Osteoblast (primary cell): ENCODE data around the gene SHROOM2. TPM values are rescaled to one million over a fixed set of nuclear protein-coding genes. Genes with fewer than 3 reads are reported as not detected.

Experiments
- DNase-seq: peaks from one replicate; pipeline ENCODE4 v3.0.0; 2011; ENCODE audit warnings: low spot score, mixed read lengths; ENCODE audit not compliant: insufficient read length; ENCODE audit errors: missing footprints
- H2AFZ ChIP-seq: 2 replicates; pipeline ENCODE4 v1.6.0; 2011; ENCODE audit warnings: mild to moderate bottlenecking, low read length
- H3K27ac ChIP-seq: 2 replicates; pipeline ENCODE4 v1.5.1; 2011; ENCODE audit warnings: mild to moderate bottlenecking, low read depth, low read length, moderate library complexity
- H3K27me3 ChIP-seq: 2 replicates; pipeline ENCODE4 v1.6.0; 2012; ENCODE audit warnings: mild to moderate bottlenecking, control low read depth, inconsistent platforms, low read length, moderate library complexity; ENCODE audit not compliant: insufficient read depth
- H3K36me3 ChIP-seq: 2 replicates; pipeline ENCODE4 v1.5.1; 2011; ENCODE audit warnings: mild to moderate bottlenecking, low read length, control low read depth, moderate library complexity; ENCODE audit not compliant: insufficient read depth
- H3K4me1 ChIP-seq: 2 replicates; pipeline ENCODE4 v1.5.1; 2011; ENCODE audit warnings: mild to moderate bottlenecking, low read length, control low read depth, moderate library complexity; ENCODE audit not compliant: insufficient read depth
- H3K4me2 ChIP-seq: 2 replicates; pipeline ENCODE4 v1.6.0; 2011; ENCODE audit warnings: mild to moderate bottlenecking, low read length; ENCODE audit not compliant: insufficient read depth
- H3K4me3 ChIP-seq: fragments of 200-600 bp; sonication (generic); 3 replicates; pipeline ENCODE4 v1.5.1; 2012; ENCODE audit warnings: mild to moderate bottlenecking, low read length, inconsistent platforms; ENCODE audit not compliant: insufficient read depth
- H3K79me2 ChIP-seq: 2 replicates; pipeline ENCODE4 v1.6.0; 2012; ENCODE audit warnings: mild to moderate bottlenecking, low read length, control low read depth, inconsistent platforms; ENCODE audit not compliant: insufficient read depth
- H3K9me3 ChIP-seq: 2 replicates; pipeline ENCODE4 v1.5.1; 2011; ENCODE audit warnings: low read depth, low read length, control low read depth
- H4K20me1 ChIP-seq: 2 replicates; pipeline ENCODE4 v1.6.0; 2012; ENCODE audit warnings: mild to moderate bottlenecking, low read length, control low read depth; ENCODE audit not compliant: insufficient read depth
- total RNA-seq: library from RNA; depleted of rRNA; stranded (reverse); fragments of >200 nt; gene quantifications from 2 replicates; pipeline ENCODE4 v1.2.3, GENCODE V29; 2012
- TF ChIP-seq, protein P1 (sequence below): IDR thresholded peaks from 2 replicates; pipeline ENCODE4 v1.5.1; 2011; ENCODE audit warnings: mild to moderate bottlenecking, low read depth, low read length, moderate library complexity; ENCODE audit errors: extremely low read depth

SHROOM2 gene
- total RNA-seq, 1 donor = 8.0 TPM

DNA sequence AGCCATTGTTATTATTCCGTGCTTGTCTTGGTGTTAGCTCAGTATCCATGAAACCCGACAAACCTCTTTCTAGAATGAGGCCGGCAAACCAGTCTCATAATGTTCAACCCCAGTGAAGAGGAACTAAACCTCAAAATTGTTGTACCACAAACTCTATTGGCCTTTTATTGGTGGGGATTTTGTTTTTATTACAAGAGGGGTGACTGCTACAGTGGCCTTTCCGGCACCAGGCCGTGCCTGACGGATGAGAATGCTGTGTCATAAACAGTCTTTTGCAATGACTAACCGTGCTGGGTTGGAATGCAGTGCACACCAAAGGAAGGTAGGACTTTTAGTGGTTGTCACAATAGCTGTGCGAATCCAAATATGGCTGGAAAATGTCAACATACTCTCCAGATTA lies 60.8 kb downstream of the SHROOM2 start:
- TF ChIP-seq, protein P1, sequence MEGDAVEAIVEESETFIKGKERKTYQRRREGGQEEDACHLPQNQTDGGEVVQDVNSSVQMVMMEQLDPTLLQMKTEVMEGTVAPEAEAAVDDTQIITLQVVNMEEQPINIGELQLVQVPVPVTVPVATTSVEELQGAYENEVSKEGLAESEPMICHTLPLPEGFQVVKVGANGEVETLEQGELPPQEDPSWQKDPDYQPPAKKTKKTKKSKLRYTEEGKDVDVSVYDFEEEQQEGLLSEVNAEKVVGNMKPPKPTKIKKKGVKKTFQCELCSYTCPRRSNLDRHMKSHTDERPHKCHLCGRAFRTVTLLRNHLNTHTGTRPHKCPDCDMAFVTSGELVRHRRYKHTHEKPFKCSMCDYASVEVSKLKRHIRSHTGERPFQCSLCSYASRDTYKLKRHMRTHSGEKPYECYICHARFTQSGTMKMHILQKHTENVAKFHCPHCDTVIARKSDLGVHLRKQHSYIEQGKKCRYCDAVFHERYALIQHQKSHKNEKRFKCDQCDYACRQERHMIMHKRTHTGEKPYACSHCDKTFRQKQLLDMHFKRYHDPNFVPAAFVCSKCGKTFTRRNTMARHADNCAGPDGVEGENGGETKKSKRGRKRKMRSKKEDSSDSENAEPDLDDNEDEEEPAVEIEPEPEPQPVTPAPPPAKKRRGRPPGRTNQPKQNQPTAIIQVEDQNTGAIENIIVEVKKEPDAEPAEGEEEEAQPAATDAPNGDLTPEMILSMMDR = no peak
- no peak for DNase-seq
- Histone ChIP-seq H3K79me2 (no peaks in the 10 kb centered on the region), H4K20me1 (no peaks in the 10 kb centered on the region), H3K4me2 (peak overlapping the region; percentile 63), H3K4me3 (peak overlapping the region; percentile 43), H3K4me1 (peaks cover 8% of the 10 kb centered on the region), H3K27ac (peak overlapping the region; percentile 77), H3K36me3 (no peaks in the 10 kb centered on the region), H3K9me3 (no peaks in the 10 kb centered on the region), H3K27me3 (no peaks in the 10 kb centered on the region), H2AFZ (peak overlapping the region; percentile 78)

DNA sequence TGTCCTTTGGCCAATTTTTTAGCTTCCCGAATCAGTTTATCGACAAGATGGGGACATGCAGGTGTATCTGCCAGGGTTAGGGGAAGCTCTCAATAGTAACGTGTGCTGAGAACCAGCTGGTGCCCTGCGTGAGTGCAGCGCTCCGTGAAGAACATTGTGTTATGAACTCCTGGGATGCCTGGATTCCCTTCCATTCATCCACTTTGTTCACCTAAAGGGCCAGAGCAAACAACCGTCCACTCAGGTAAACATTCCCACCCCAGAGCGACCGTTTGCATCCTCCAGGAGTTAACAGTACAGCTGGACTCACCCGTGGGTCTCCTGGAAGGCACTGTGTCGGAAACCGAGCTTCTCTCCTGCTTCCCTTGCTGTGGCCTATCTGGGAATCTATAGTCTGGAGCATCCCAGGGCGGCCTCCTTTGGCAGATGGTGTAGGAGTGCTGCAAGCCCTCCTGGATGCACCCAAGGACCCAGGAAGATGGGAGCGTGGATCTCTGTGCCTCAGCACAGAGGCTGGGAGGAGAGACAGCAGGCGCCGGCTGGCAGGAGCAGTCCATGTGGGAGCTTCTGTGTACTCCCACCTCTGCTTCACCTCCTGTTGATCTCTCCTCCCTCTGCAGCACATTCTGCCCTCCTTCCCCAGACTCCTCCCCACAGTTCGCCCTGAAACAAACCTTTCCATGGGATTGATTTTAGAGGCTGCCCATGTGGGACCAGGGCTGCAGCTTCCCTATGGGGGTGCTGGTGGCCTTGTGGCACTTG lies 62.7 kb downstream of the SHROOM2 start:
- H4K20me1 ChIP-seq = no peaks in the 10 kb centered on the region
- TF ChIP-seq, protein P1 = no peak
- H3K4me3 ChIP-seq = no peak overlapping the region
- no peak overlapping the region for H3K27ac ChIP-seq
- H3K4me2 ChIP-seq = no peak overlapping the region
- no peaks in the 10 kb centered on the region for H3K79me2 ChIP-seq
- no peaks in the 10 kb centered on the region for H3K9me3 ChIP-seq
- no peak overlapping the region for H2AFZ ChIP-seq
- no peaks in the 10 kb centered on the region for H3K36me3 ChIP-seq
- no peaks in the 10 kb centered on the region for H3K27me3 ChIP-seq
- peaks cover 8% of the 10 kb centered on the region for H3K4me1 ChIP-seq
- DNase-seq = no peak

DNA sequence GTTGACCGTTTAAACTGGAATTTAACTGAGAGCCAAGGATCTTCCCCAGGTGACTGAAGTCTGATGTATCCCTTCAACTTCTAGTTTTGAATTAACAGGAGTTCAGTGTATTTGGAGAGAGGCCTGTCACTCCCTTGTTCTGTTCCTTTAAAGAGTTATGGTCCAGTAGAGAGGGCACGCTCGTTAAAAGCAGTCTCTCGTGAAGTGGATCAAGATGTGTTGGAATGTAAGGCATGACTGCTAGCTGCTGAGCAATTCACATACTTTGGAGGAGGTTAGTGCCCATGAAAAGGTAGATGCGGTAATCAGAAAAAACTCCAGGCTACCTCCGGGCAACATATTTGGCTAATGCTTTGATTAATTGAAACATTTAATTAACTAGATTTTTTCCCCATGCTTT lies 65.7 kb downstream of the SHROOM2 start:
- no peak for DNase-seq
- H3K4me2 ChIP-seq = no peak overlapping the region

DNA sequence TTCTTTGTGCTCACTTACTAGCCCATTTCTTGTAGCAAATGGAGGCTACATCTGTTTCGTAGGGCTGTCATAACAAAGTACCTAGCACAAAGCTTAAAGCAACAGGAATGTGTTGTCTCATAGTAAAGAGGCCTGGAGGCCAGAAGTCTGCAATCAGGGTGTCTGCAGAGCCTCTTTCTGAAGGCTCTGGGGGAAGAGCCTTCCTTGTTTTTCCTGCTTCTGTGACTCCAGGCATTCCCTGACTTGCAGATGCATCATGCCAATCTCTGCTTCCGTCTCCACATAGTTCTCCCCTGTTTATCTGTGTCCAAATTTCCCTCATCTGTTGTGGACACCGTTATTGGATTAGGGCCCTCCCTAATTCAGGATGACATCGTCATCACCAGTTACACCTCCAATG lies 67.1 kb downstream of the SHROOM2 start:
- Histone ChIP-seq H3K27me3 (no peaks in the 10 kb centered on the region), H3K79me2 (no peaks in the 10 kb centered on the region), H3K4me3 (no peak overlapping the region), H3K27ac (no peak overlapping the region), H3K36me3 (no peaks in the 10 kb centered on the region), H2AFZ (no peak overlapping the region), H3K9me3 (no peaks in the 10 kb centered on the region), H3K4me2 (no peak overlapping the region), H3K4me1 (peaks cover 4% of the 10 kb centered on the region), H4K20me1 (no peaks in the 10 kb centered on the region)
- no peak for DNase-seq
- TF ChIP-seq, protein P1 = no peak

More for the DNA sequence above, 65.7 kb downstream of the SHROOM2 start:
- H3K4me1 ChIP-seq = peaks cover 7% of the 10 kb centered on the region
- H2AFZ ChIP-seq = no peak overlapping the region
- H3K4me3 ChIP-seq = no peak overlapping the region
- no peaks in the 10 kb centered on the region for H3K36me3 ChIP-seq
- no peaks in the 10 kb centered on the region for H3K79me2 ChIP-seq
- H3K27me3 ChIP-seq = no peaks in the 10 kb centered on the region
- TF ChIP-seq, protein P1 = no peak
- no peaks in the 10 kb centered on the region for H4K20me1 ChIP-seq
- no peak overlapping the region for H3K27ac ChIP-seq
- H3K9me3 ChIP-seq = no peaks in the 10 kb centered on the region
